Nephron progenitor cell (in vitro differentiated cells): Measurements from ENCODE around the gene HOXA1.

Experiments used
- DNase-seq: peaks from one replicate; pipeline ENCODE4 v3.0.0; 2021
- H3K27ac Mint-ChIP-seq: 2 replicates; pipeline ENCODE4 v1.8.0; 2021; ENCODE audit warnings: mild to moderate bottlenecking, moderate library complexity, mixed read lengths
- H3K27me3 Mint-ChIP-seq: 2 replicates; pipeline ENCODE4 v1.8.0; 2021; ENCODE audit warnings: mild to moderate bottlenecking, low read depth, mixed read lengths; ENCODE audit not compliant: poor library complexity
- H3K36me3 Mint-ChIP-seq: 2 replicates; pipeline ENCODE4 v1.8.0; 2021; ENCODE audit warnings: low read depth, mixed read lengths
- H3K4me1 Mint-ChIP-seq: 2 replicates; pipeline ENCODE4 v1.8.0; 2021; ENCODE audit warnings: mixed read lengths
- H3K4me3 Mint-ChIP-seq: 2 replicates; pipeline ENCODE4 v1.8.0; 2021; ENCODE audit warnings: mild to moderate bottlenecking, moderate library complexity, mixed read lengths
- H3K9me3 Mint-ChIP-seq: 2 replicates; pipeline ENCODE4 v1.8.0; 2021; ENCODE audit warnings: mild to moderate bottlenecking, moderate library complexity, mixed read lengths
- TF ChIP-seq, protein P1 (sequence below): fragments of 200-600 bp; sonication (generic); IDR thresholded peaks from 2 replicates; pipeline ENCODE4 v1.5.0; 2021; ENCODE audit warnings: antibody characterized with exemption

Gene HOXA1

GRCh38 chr7:27107391-27108381 is 11.9 kb upstream of the HOXA1 start:
- DNase-seq, result no peak
- TF ChIP-seq, protein P1, sequence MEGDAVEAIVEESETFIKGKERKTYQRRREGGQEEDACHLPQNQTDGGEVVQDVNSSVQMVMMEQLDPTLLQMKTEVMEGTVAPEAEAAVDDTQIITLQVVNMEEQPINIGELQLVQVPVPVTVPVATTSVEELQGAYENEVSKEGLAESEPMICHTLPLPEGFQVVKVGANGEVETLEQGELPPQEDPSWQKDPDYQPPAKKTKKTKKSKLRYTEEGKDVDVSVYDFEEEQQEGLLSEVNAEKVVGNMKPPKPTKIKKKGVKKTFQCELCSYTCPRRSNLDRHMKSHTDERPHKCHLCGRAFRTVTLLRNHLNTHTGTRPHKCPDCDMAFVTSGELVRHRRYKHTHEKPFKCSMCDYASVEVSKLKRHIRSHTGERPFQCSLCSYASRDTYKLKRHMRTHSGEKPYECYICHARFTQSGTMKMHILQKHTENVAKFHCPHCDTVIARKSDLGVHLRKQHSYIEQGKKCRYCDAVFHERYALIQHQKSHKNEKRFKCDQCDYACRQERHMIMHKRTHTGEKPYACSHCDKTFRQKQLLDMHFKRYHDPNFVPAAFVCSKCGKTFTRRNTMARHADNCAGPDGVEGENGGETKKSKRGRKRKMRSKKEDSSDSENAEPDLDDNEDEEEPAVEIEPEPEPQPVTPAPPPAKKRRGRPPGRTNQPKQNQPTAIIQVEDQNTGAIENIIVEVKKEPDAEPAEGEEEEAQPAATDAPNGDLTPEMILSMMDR, result no peak
- Mint-ChIP-seq H3K9me3 (no peaks in the 10 kb centered on the region), H3K27me3 (no peaks in the 10 kb centered on the region), H3K4me3 (peak overlapping the region; percentile 99), H3K4me1 (peaks cover 89% of the 10 kb centered on the region), H3K27ac (peak overlapping the region; percentile 100), H3K36me3 (peaks cover 39% of the 10 kb centered on the region)

GRCh38 chr7:27106901-27107240 is 11.1 kb upstream of the HOXA1 start:
- H3K4me1 Mint-ChIP-seq, result peaks cover 91% of the 10 kb centered on the region
- DNase-seq, result no peak
- TF ChIP-seq, protein P1, result no peak
- H3K4me3 Mint-ChIP-seq, result peak overlapping the region; percentile 99
- no peaks in the 10 kb centered on the region for H3K9me3 Mint-ChIP-seq
- H3K27ac Mint-ChIP-seq, result peak overlapping the region; percentile 100
- H3K27me3 Mint-ChIP-seq, result no peaks in the 10 kb centered on the region
- H3K36me3 Mint-ChIP-seq, result peaks cover 35% of the 10 kb centered on the region

- no peaks in the 10 kb centered on the region for H3K9me3 Mint-ChIP-seq
These were observed 10.5 kb upstream of the HOXA1 start for GRCh38 chr7:27106181-27106900.

GRCh38 chr7:27105301-27106031 is 9.7 kb upstream of the HOXA1 start:
- Mint-ChIP-seq H3K36me3 (peaks cover 43% of the 10 kb centered on the region), H3K27ac (peak overlapping the region; percentile 100), H3K4me1 (peaks cover 91% of the 10 kb centered on the region), H3K4me3 (peak overlapping the region; percentile 99), H3K27me3 (no peaks in the 10 kb centered on the region), H3K9me3 (no peaks in the 10 kb centered on the region)
- no peak for DNase-seq
- TF ChIP-seq, protein P1, result no peak

More at GRCh38 chr7:27106181-27106900, 10.5 kb upstream of the HOXA1 start:
- no peaks in the 10 kb centered on the region for H3K27me3 Mint-ChIP-seq
- peak overlapping the region; percentile 99 for H3K4me3 Mint-ChIP-seq
- no peak for DNase-seq
- peak overlapping the region; percentile 100 for H3K27ac Mint-ChIP-seq
- H3K4me1 Mint-ChIP-seq, result peaks cover 91% of the 10 kb centered on the region
- TF ChIP-seq, protein P1, result no peak
- peaks cover 35% of the 10 kb centered on the region for H3K36me3 Mint-ChIP-seq

- no peaks in the 10 kb centered on the region for H3K9me3 Mint-ChIP-seq
- H3K4me3 Mint-ChIP-seq, result peak overlapping the region; percentile 99
- no peaks in the 10 kb centered on the region for H3K27me3 Mint-ChIP-seq
- no peak for DNase-seq
- peak overlapping the region; percentile 100 for H3K27ac Mint-ChIP-seq
- TF ChIP-seq, protein P1, result no peak
- H3K4me1 Mint-ChIP-seq, result peaks cover 91% of the 10 kb centered on the region
- peaks cover 49% of the 10 kb centered on the region for H3K36me3 Mint-ChIP-seq
These were observed 8.7 kb upstream of the HOXA1 start for GRCh38 chr7:27104341-27105058.
